Stimulated activated memory B cell treated with anti-CD40 and anti-IgM and Interleukin-4, amounts not matched to agents 10 μg/mL and 1 μg/mL and 100 μg/mL, for 72 hours (primary cell): Measurements from ENCODE around the gene SETDB2.

Experiments used
- ATAC-seq: fragments of 150-1000 bp; cut with Tn5 transposase; 2 replicates; pipeline ENCODE4 v1.10.0; 2021
- H3K27ac Mint-ChIP-seq: one replicate; pipeline ENCODE4 v1.8.0; 2022; ENCODE audit warnings: mild to moderate bottlenecking, mixed read lengths
- H3K27me3 Mint-ChIP-seq: one replicate; pipeline ENCODE4 v1.8.0; 2022; ENCODE audit warnings: mixed read lengths
- H3K36me3 Mint-ChIP-seq: one replicate; pipeline ENCODE4 v1.8.0; 2022; ENCODE audit warnings: mixed read lengths
- H3K4me1 Mint-ChIP-seq: one replicate; pipeline ENCODE4 v1.8.0; 2022; ENCODE audit warnings: mixed read lengths
- H3K4me3 Mint-ChIP-seq: one replicate; pipeline ENCODE4 v1.8.0; 2022; ENCODE audit warnings: mild to moderate bottlenecking, moderate library complexity, mixed read lengths
- H3K9me3 Mint-ChIP-seq: one replicate; pipeline ENCODE4 v1.8.0; 2022; ENCODE audit warnings: mixed read lengths

SETDB2 gene

GRCh38 chr13:49417161-49417560, 26.9 kb upstream of the SETDB2 start:
- H3K27me3 Mint-ChIP-seq = no peaks in the 10 kb centered on the region
- no peak overlapping the region for H3K4me3 Mint-ChIP-seq
- no peaks in the 10 kb centered on the region for H3K4me1 Mint-ChIP-seq
- no peak overlapping the region for H3K27ac Mint-ChIP-seq
- ATAC-seq = no peak
- no peaks in the 10 kb centered on the region for H3K9me3 Mint-ChIP-seq
- no peaks in the 10 kb centered on the region for H3K36me3 Mint-ChIP-seq

- Mint-ChIP-seq H3K27ac (no peak overlapping the region), H3K4me1 (no peaks in the 10 kb centered on the region), H3K9me3 (no peaks in the 10 kb centered on the region), H3K4me3 (no peak overlapping the region), H3K36me3 (no peaks in the 10 kb centered on the region), H3K27me3 (no peaks in the 10 kb centered on the region)
- ATAC-seq = no peak
Observed at GRCh38 chr13:49418206-49418605, 25.9 kb upstream of the SETDB2 start.

GRCh38 chr13:49419276-49419675, 24.8 kb upstream of the SETDB2 start:
- Mint-ChIP-seq H3K4me1 (no peaks in the 10 kb centered on the region), H3K36me3 (no peaks in the 10 kb centered on the region), H3K27ac (no peak overlapping the region), H3K27me3 (no peaks in the 10 kb centered on the region), H3K9me3 (no peaks in the 10 kb centered on the region), H3K4me3 (no peak overlapping the region)
- no peak for ATAC-seq

- H3K4me3 Mint-ChIP-seq = no peak overlapping the region
- no peak overlapping the region for H3K27ac Mint-ChIP-seq
- no peaks in the 10 kb centered on the region for H3K27me3 Mint-ChIP-seq
- no peaks in the 10 kb centered on the region for H3K4me1 Mint-ChIP-seq
- no peaks in the 10 kb centered on the region for H3K36me3 Mint-ChIP-seq
- no peaks in the 10 kb centered on the region for H3K9me3 Mint-ChIP-seq
- ATAC-seq = no peak
Observed at GRCh38 chr13:49421391-49421790, 22.7 kb upstream of the SETDB2 start.

GRCh38 chr13:49424011-49424560, 20.0 kb upstream of the SETDB2 start:
- ATAC-seq = no peak

GRCh38 chr13:49428041-49428763, 15.9 kb upstream of the SETDB2 start:
- ATAC-seq = no peak
- H3K9me3 Mint-ChIP-seq = no peaks in the 10 kb centered on the region
- peaks cover 6% of the 10 kb centered on the region for H3K36me3 Mint-ChIP-seq
- H3K4me1 Mint-ChIP-seq = no peaks in the 10 kb centered on the region
- no peak overlapping the region for H3K27ac Mint-ChIP-seq
- no peak overlapping the region for H3K4me3 Mint-ChIP-seq
- no peaks in the 10 kb centered on the region for H3K27me3 Mint-ChIP-seq

More at GRCh38 chr13:49424011-49424560, 20.0 kb upstream of the SETDB2 start:
- Mint-ChIP-seq H3K9me3 (no peaks in the 10 kb centered on the region), H3K4me3 (no peak overlapping the region), H3K36me3 (peaks cover 6% of the 10 kb centered on the region), H3K4me1 (no peaks in the 10 kb centered on the region), H3K27me3 (no peaks in the 10 kb centered on the region), H3K27ac (no peak overlapping the region)

GRCh38 chr13:49429121-49429520, 15.0 kb upstream of the SETDB2 start:
- H3K27me3 Mint-ChIP-seq = no peaks in the 10 kb centered on the region
- no peak for ATAC-seq
- no peak overlapping the region for H3K4me3 Mint-ChIP-seq
- no peak overlapping the region for H3K27ac Mint-ChIP-seq
- H3K9me3 Mint-ChIP-seq = no peaks in the 10 kb centered on the region
- H3K4me1 Mint-ChIP-seq = no peaks in the 10 kb centered on the region
- peaks cover 12% of the 10 kb centered on the region for H3K36me3 Mint-ChIP-seq

- Mint-ChIP-seq H3K4me3 (no peak overlapping the region), H3K4me1 (peaks cover 17% of the 10 kb centered on the region), H3K36me3 (peaks cover 8% of the 10 kb centered on the region), H3K9me3 (no peaks in the 10 kb centered on the region), H3K27ac (no peak overlapping the region), H3K27me3 (no peaks in the 10 kb centered on the region)
- no peak for ATAC-seq
Observed at GRCh38 chr13:49435992-49436391, 8.1 kb upstream of the SETDB2 start.

- H3K36me3 Mint-ChIP-seq = peaks cover 8% of the 10 kb centered on the region
- no peak for ATAC-seq
- H3K27me3 Mint-ChIP-seq = no peaks in the 10 kb centered on the region
- no peaks in the 10 kb centered on the region for H3K9me3 Mint-ChIP-seq
- H3K4me1 Mint-ChIP-seq = peaks cover 17% of the 10 kb centered on the region
- no peak overlapping the region for H3K4me3 Mint-ChIP-seq
- no peak overlapping the region for H3K27ac Mint-ChIP-seq
Observed at GRCh38 chr13:49436890-49437289, 7.2 kb upstream of the SETDB2 start.

- Mint-ChIP-seq H3K9me3 (no peaks in the 10 kb centered on the region), H3K36me3 (peaks cover 8% of the 10 kb centered on the region), H3K4me1 (peaks cover 17% of the 10 kb centered on the region), H3K4me3 (no peak overlapping the region), H3K27ac (peak overlapping the region; percentile 27), H3K27me3 (no peaks in the 10 kb centered on the region)
- no peak for ATAC-seq
Observed at GRCh38 chr13:49437705-49438104, 6.4 kb upstream of the SETDB2 start.

- ATAC-seq = no peak
- no peak overlapping the region for H3K4me3 Mint-ChIP-seq
- no peaks in the 10 kb centered on the region for H3K27me3 Mint-ChIP-seq
- H3K4me1 Mint-ChIP-seq = peaks cover 23% of the 10 kb centered on the region
- no peak overlapping the region for H3K27ac Mint-ChIP-seq
- H3K9me3 Mint-ChIP-seq = no peaks in the 10 kb centered on the region
- no peaks in the 10 kb centered on the region for H3K36me3 Mint-ChIP-seq
Observed at GRCh38 chr13:49439609-49440008, 4.5 kb upstream of the SETDB2 start.

GRCh38 chr13:49441312-49441711, 2.8 kb upstream of the SETDB2 start:
- H3K36me3 Mint-ChIP-seq = no peaks in the 10 kb centered on the region
- H3K4me3 Mint-ChIP-seq = no peak overlapping the region
- H3K27ac Mint-ChIP-seq = no peak overlapping the region
- H3K9me3 Mint-ChIP-seq = no peaks in the 10 kb centered on the region
- peaks cover 37% of the 10 kb centered on the region for H3K4me1 Mint-ChIP-seq
- no peaks in the 10 kb centered on the region for H3K27me3 Mint-ChIP-seq
- ATAC-seq = no peak

- H3K4me3 Mint-ChIP-seq = no peak overlapping the region
- ATAC-seq = no peak
- H3K9me3 Mint-ChIP-seq = no peaks in the 10 kb centered on the region
Observed at GRCh38 chr13:49441846-49442245, 2.2 kb upstream of the SETDB2 start.

GRCh38 chr13:49443357-49443703, 744 bp upstream of the SETDB2 start:
- Mint-ChIP-seq H3K27me3 (no peaks in the 10 kb centered on the region), H3K27ac (peak overlapping the region; percentile 95), H3K4me1 (peaks cover 51% of the 10 kb centered on the region), H3K4me3 (peak overlapping the region; percentile 88), H3K36me3 (no peaks in the 10 kb centered on the region), H3K9me3 (no peaks in the 10 kb centered on the region)
- ATAC-seq = no peak

More at GRCh38 chr13:49441846-49442245, 2.2 kb upstream of the SETDB2 start:
- H3K4me1 Mint-ChIP-seq = peaks cover 42% of the 10 kb centered on the region
- H3K27ac Mint-ChIP-seq = no peak overlapping the region
- no peaks in the 10 kb centered on the region for H3K27me3 Mint-ChIP-seq
- no peaks in the 10 kb centered on the region for H3K36me3 Mint-ChIP-seq

GRCh38 chr13:49444524-49445395, 686 bp downstream of the SETDB2 start:
- peak overlapping the region; percentile 95 for H3K27ac Mint-ChIP-seq
- peaks cover 11% of the 10 kb centered on the region for H3K36me3 Mint-ChIP-seq
- peaks cover 59% of the 10 kb centered on the region for H3K4me1 Mint-ChIP-seq
- peak overlapping the region; percentile 88 for H3K4me3 Mint-ChIP-seq
- no peaks in the 10 kb centered on the region for H3K27me3 Mint-ChIP-seq
- no peaks in the 10 kb centered on the region for H3K9me3 Mint-ChIP-seq
- peak; percentile 22 for ATAC-seq
